Measurements from ENCODE around the gene HHAT.

The HHAT gene

DNA sequence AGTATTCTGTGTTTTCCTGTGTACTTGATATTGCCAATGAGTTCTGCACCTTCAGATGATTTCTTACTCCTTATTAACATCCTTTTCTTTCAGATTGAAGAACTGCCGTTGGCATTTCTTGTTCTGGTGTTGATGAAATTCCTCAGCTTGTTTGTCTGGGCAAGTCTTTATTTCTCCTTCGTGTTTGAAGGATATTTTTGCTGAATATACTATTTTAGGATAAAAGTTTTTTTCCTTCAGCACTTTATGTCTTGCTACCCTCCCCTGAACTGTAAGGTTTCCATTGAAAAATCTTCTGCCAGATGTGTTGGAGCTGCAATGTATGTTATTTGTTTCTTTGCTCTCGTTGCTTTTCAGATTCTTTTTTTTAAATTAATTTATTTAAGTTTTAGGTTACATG lies 265.9 kb downstream of the HHAT start:
- Mint-ChIP-seq H3K4me1 (ENCODE audit: low read depth) (no peaks in the 10 kb centered on the region), H3K9me3 (peaks cover 18% of the 10 kb centered on the region), H3K27me3 (no peaks in the 10 kb centered on the region), H3K4me3 (no peak overlapping the region), H3K27ac (no peak overlapping the region), H3K36me3 (ENCODE audit: low read depth) (peaks cover 5% of the 10 kb centered on the region)

- H3K9me3 Mint-ChIP-seq = peaks cover 6% of the 10 kb centered on the region
- H3K4me1 Mint-ChIP-seq (ENCODE audit: low read depth) = no peaks in the 10 kb centered on the region
- H3K4me3 Mint-ChIP-seq = no peak overlapping the region
- no peaks in the 10 kb centered on the region for H3K27me3 Mint-ChIP-seq
- no peaks in the 10 kb centered on the region for H3K36me3 Mint-ChIP-seq (ENCODE audit: low read depth)
- H3K27ac Mint-ChIP-seq = no peak overlapping the region
These were observed 267.9 kb downstream of the HHAT start for GRCh38 chr1:210596641-210597040.

- H3K4me1 Mint-ChIP-seq (ENCODE audit: low read depth) = no peaks in the 10 kb centered on the region
- no peak overlapping the region for H3K4me3 Mint-ChIP-seq
- H3K27ac Mint-ChIP-seq = no peak overlapping the region
- peaks cover 6% of the 10 kb centered on the region for H3K9me3 Mint-ChIP-seq
- H3K27me3 Mint-ChIP-seq = no peaks in the 10 kb centered on the region
- no peaks in the 10 kb centered on the region for H3K36me3 Mint-ChIP-seq (ENCODE audit: low read depth)
These were observed 268.9 kb downstream of the HHAT start for GRCh38 chr1:210597555-210598134.

DNA sequence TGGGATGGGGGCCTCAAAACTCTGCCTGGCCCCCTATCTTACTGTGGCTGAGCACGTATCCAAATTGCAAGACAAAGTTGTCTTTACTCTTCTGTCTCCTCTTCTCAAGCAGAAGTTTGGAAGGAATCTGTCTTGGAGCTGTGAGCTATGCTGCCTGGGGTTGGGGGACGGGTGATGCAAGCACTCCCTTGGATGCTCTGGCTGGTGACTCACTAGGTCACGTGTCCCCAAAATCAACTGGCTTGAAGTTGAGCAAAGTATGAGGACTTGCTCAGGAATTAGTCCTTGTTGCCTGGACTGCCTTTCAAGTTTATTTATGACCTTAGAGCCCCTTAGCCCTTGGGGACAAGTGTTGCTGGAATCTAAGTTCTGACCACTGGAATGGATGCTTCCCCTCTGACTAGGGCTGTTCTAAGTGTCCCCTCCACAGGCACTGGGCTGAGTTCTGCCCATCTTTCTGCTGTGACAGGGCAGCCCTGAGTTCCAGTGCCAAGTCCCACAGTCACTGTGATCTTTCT lies 269.5 kb downstream of the HHAT start:
- Mint-ChIP-seq H3K9me3 (peaks cover 6% of the 10 kb centered on the region), H3K4me3 (no peak overlapping the region), H3K4me1 (ENCODE audit: low read depth) (no peaks in the 10 kb centered on the region), H3K36me3 (ENCODE audit: low read depth) (no peaks in the 10 kb centered on the region), H3K27me3 (no peaks in the 10 kb centered on the region), H3K27ac (no peak overlapping the region)

GRCh38 chr1:210600421-210601159 lies 271.9 kb downstream of the HHAT start:
- H3K36me3 Mint-ChIP-seq (ENCODE audit: low read depth) = no peaks in the 10 kb centered on the region
- H3K27ac Mint-ChIP-seq = no peak overlapping the region
- no peaks in the 10 kb centered on the region for H3K27me3 Mint-ChIP-seq
- no peaks in the 10 kb centered on the region for H3K4me1 Mint-ChIP-seq (ENCODE audit: low read depth)
- no peak overlapping the region for H3K4me3 Mint-ChIP-seq
- H3K9me3 Mint-ChIP-seq = peaks cover 6% of the 10 kb centered on the region

- Mint-ChIP-seq H3K27me3 (no peaks in the 10 kb centered on the region), H3K4me1 (ENCODE audit: low read depth) (no peaks in the 10 kb centered on the region), H3K9me3 (peaks cover 9% of the 10 kb centered on the region), H3K4me3 (no peak overlapping the region), H3K27ac (no peak overlapping the region), H3K36me3 (ENCODE audit: low read depth) (no peaks in the 10 kb centered on the region)
These were observed 274.4 kb downstream of the HHAT start for GRCh38 chr1:210603123-210603522.

- H3K27me3 Mint-ChIP-seq = no peaks in the 10 kb centered on the region
- peaks cover 9% of the 10 kb centered on the region for H3K9me3 Mint-ChIP-seq
- no peaks in the 10 kb centered on the region for H3K36me3 Mint-ChIP-seq (ENCODE audit: low read depth)
- no peak overlapping the region for H3K27ac Mint-ChIP-seq
- H3K4me3 Mint-ChIP-seq = no peak overlapping the region
- H3K4me1 Mint-ChIP-seq (ENCODE audit: low read depth) = no peaks in the 10 kb centered on the region
These were observed 276.4 kb downstream of the HHAT start for GRCh38 chr1:210605099-210605498.

DNA sequence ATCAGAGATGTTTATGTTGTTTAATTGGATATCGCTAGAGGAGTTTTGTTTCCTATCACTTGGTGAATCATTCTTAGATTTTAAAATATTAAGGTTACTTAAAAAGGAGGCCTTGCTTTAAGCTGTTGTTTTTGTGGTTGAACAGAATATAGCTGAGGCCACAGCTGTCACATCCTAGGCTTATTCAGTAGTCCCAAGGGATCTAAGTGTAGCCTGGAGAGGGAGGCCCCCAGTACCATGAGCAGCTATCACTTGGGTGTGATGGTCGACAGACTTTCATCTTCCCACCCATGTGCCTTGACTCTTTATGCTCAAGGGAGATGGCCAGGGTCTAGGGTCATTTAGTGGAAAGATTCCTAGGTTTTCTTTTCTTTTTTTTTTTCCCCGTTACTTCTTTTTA lies 278.7 kb downstream of the HHAT start:
- no peak overlapping the region for H3K27ac Mint-ChIP-seq
- no peaks in the 10 kb centered on the region for H3K27me3 Mint-ChIP-seq
- no peak overlapping the region for H3K4me3 Mint-ChIP-seq
- no peaks in the 10 kb centered on the region for H3K36me3 Mint-ChIP-seq (ENCODE audit: low read depth)
- H3K9me3 Mint-ChIP-seq = peaks cover 9% of the 10 kb centered on the region
- H3K4me1 Mint-ChIP-seq (ENCODE audit: low read depth) = no peaks in the 10 kb centered on the region

GRCh38 chr1:210608767-210609166 lies 280.1 kb downstream of the HHAT start:
- Mint-ChIP-seq H3K27me3 (no peaks in the 10 kb centered on the region), H3K36me3 (ENCODE audit: low read depth) (no peaks in the 10 kb centered on the region), H3K4me3 (no peak overlapping the region), H3K4me1 (ENCODE audit: low read depth) (no peaks in the 10 kb centered on the region), H3K9me3 (peaks cover 9% of the 10 kb centered on the region), H3K27ac (no peak overlapping the region)

DNA sequence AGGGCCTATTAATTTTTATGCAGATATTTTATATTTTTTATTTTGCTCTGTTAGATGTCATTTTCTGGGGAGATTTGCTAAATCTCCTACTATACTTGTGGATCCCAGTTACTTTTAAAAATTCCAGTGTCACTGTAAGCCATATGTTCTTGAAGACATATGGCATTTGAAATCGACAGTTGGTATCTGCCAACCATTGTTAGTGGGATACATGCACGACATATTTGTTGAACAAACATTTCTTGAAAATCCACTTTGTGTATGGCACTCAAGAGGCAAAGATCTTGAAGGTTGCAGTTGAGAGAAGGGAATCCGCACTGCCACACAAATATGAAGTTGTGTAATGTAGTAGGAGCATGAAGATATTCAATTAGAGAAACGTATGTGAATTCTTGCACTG lies 287.7 kb downstream of the HHAT start:
- no peak overlapping the region for H3K4me3 Mint-ChIP-seq
- no peaks in the 10 kb centered on the region for H3K27me3 Mint-ChIP-seq

DNA sequence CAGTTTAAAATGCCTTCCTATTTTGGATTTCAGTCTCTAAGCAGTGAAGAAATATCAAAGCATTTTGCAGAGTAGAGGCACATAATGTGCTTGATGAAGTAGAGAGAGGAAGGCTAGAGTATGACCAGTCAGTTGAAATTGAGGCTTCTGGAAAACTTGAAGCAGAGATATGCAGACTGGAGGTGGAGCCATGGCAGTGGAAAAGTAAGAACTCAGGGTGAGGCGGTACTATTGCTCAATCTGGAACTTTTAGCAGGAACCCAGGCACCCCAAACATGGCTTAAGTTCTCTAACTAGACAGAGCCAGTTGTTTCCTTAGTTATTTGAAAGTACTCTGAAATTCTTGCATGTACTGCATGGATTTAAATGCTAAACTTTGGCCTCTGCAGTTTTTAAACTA lies 288.6 kb downstream of the HHAT start:
- Mint-ChIP-seq H3K4me3 (no peak overlapping the region), H3K27me3 (no peaks in the 10 kb centered on the region), H3K4me1 (ENCODE audit: low read depth) (no peaks in the 10 kb centered on the region), H3K36me3 (ENCODE audit: low read depth) (no peaks in the 10 kb centered on the region), H3K27ac (no peak overlapping the region), H3K9me3 (no peaks in the 10 kb centered on the region)

More for the DNA sequence above, 287.7 kb downstream of the HHAT start:
- Mint-ChIP-seq H3K36me3 (ENCODE audit: low read depth) (no peaks in the 10 kb centered on the region), H3K4me1 (ENCODE audit: low read depth) (no peaks in the 10 kb centered on the region), H3K27ac (no peak overlapping the region), H3K9me3 (no peaks in the 10 kb centered on the region)

DNA sequence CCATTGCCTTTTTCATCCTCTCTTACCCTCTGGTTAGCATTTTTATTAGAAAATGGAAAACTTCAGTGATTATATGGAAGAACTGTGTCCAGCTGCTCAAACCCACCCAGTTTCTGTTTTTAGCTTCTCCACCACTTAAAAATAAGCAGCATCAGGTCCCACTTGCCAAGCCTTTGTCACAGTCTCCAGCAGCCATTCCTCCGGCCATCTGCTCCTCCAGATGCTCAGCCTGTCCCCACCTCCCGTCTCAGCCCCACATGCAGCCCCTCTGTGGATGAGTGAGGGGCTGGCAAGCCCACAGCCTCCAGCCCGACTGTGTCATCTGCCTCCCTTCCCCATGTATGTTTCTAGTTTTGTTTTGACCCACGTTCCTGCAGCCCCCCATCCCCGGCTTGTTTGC lies 289.7 kb downstream of the HHAT start:
- H3K9me3 Mint-ChIP-seq = no peaks in the 10 kb centered on the region
- no peak overlapping the region for H3K27ac Mint-ChIP-seq
- H3K36me3 Mint-ChIP-seq (ENCODE audit: low read depth) = no peaks in the 10 kb centered on the region
- no peaks in the 10 kb centered on the region for H3K27me3 Mint-ChIP-seq
- H3K4me3 Mint-ChIP-seq = no peak overlapping the region
- no peaks in the 10 kb centered on the region for H3K4me1 Mint-ChIP-seq (ENCODE audit: low read depth)

DNA sequence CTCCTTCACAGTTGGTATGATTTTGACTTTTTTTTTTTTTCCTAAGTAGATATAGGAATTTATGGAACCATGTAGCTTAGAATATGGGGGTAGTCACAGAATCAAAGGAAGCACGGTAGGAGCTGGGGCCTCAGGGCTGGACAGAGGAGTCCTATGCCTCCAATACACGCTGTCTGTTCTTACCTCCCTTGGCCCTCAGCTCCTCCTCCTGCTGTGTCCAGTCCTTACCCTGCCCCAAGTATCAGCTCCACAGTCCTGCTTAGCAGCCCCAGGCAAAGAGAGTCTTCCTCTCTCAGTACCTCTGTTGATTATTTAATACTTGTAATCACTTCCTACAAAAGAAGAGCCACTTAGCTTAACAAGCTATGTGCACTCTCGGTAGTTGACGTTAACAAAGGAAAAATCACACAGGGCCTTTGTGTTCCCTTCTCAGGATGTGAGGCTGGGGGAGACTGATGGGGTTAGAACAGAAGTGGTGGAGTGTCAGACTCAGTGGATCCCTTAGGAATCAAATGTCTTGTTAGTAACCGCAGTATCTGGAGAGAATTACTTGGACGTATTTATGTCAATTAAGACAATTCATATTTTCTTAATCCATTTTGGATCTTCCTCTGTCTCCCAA lies 292.3 kb downstream of the HHAT start:
- no peaks in the 10 kb centered on the region for H3K27me3 Mint-ChIP-seq
- no peak overlapping the region for H3K27ac Mint-ChIP-seq
- H3K36me3 Mint-ChIP-seq (ENCODE audit: low read depth) = no peaks in the 10 kb centered on the region
- no peak overlapping the region for H3K4me3 Mint-ChIP-seq
- no peaks in the 10 kb centered on the region for H3K4me1 Mint-ChIP-seq (ENCODE audit: low read depth)
- H3K9me3 Mint-ChIP-seq = no peaks in the 10 kb centered on the region

GRCh38 chr1:210621712-210622111 lies 293.0 kb downstream of the HHAT start:
- Mint-ChIP-seq H3K27me3 (no peaks in the 10 kb centered on the region), H3K4me1 (ENCODE audit: low read depth) (no peaks in the 10 kb centered on the region), H3K36me3 (ENCODE audit: low read depth) (no peaks in the 10 kb centered on the region), H3K27ac (no peak overlapping the region), H3K9me3 (no peaks in the 10 kb centered on the region), H3K4me3 (no peak overlapping the region)

GRCh38 chr1:210624722-210625121 lies 296.0 kb downstream of the HHAT start:
- Mint-ChIP-seq H3K4me3 (no peak overlapping the region), H3K27me3 (no peaks in the 10 kb centered on the region), H3K9me3 (no peaks in the 10 kb centered on the region), H3K4me1 (ENCODE audit: low read depth) (no peaks in the 10 kb centered on the region), H3K36me3 (ENCODE audit: low read depth) (no peaks in the 10 kb centered on the region), H3K27ac (no peak overlapping the region)
